H9 (cell line): ENCODE data around the gene RAB39B. TPM values are rescaled to one million over a fixed set of nuclear protein-coding genes. Genes with fewer than 3 reads are reported as not detected.

Experiments
- DNase-seq: peaks from one replicate; pipeline ENCODE4 v3.0.0-alpha.2; 2017
- H2AFZ ChIP-seq: one replicate; pipeline ENCODE4 v1.6.1; 2013; ENCODE audit warnings: mild to moderate bottlenecking, low read length, control low read depth, moderate library complexity
- H2AK5ac ChIP-seq: 2 replicates; pipeline ENCODE4 v1.6.1; 2013; ENCODE audit warnings: low read length, control low read depth, mixed read lengths; ENCODE audit not compliant: insufficient read length
- H2BK120ac ChIP-seq: one replicate; pipeline ENCODE4 v1.6.1; 2013; ENCODE audit warnings: low read depth, mild to moderate bottlenecking, low read length, control low read depth, inconsistent platforms; ENCODE audit not compliant: poor library complexity, severe bottlenecking
- H2BK12ac ChIP-seq: 2 replicates; pipeline ENCODE4 v1.6.1; 2013; ENCODE audit warnings: low read length, control low read depth, mixed read lengths, low read depth; ENCODE audit not compliant: insufficient read length
- H2BK15ac ChIP-seq: 2 replicates; pipeline ENCODE4 v1.6.1; 2013; ENCODE audit warnings: low read depth, low read length, control low read depth
- H2BK20ac ChIP-seq: one replicate; pipeline ENCODE4 v1.6.1; 2013; ENCODE audit warnings: low read depth, mild to moderate bottlenecking, low read length, control low read depth, inconsistent platforms; ENCODE audit not compliant: poor library complexity, severe bottlenecking
- H2BK5ac ChIP-seq: 2 replicates; pipeline ENCODE4 v1.6.1; 2013; ENCODE audit warnings: low read length, control low read depth, mixed read lengths; ENCODE audit not compliant: insufficient read length
- H3K14ac ChIP-seq: 2 replicates; pipeline ENCODE4 v1.6.1; 2013; ENCODE audit warnings: low read length, control low read depth; ENCODE audit not compliant: insufficient read depth
- H3K18ac ChIP-seq: 2 replicates; pipeline ENCODE4 v1.6.1; 2013; ENCODE audit warnings: low read depth, mild to moderate bottlenecking, mixed read lengths, low read length, control low read depth; ENCODE audit not compliant: insufficient read length
- H3K23ac ChIP-seq: 2 replicates; pipeline ENCODE4 v1.6.1; 2013; ENCODE audit warnings: low read length, control low read depth, mixed read lengths, low read depth; ENCODE audit not compliant: insufficient read length
- H3K23me2 ChIP-seq: 2 replicates; pipeline ENCODE4 v1.6.1; 2013; ENCODE audit warnings: low read depth, mild to moderate bottlenecking, mixed read lengths, low read length, control low read depth; ENCODE audit not compliant: insufficient read length, poor library complexity, severe bottlenecking
- H3K27ac ChIP-seq: 2 replicates; pipeline ENCODE4 v1.5.1; 2013; ENCODE audit warnings: low read length, control low read depth, mixed read lengths, low read depth; ENCODE audit not compliant: insufficient read length
- H3K27me3 ChIP-seq: 2 replicates; pipeline ENCODE4 v1.6.1; 2013; ENCODE audit warnings: low read length, control low read depth, inconsistent platforms; ENCODE audit not compliant: insufficient read depth
- H3K4ac ChIP-seq: 2 replicates; pipeline ENCODE4 v1.6.1; 2013; ENCODE audit warnings: low read depth, mild to moderate bottlenecking, control low read depth, inconsistent platforms, low read length, moderate library complexity
- H3K4me1 ChIP-seq: 2 replicates; pipeline ENCODE4 v1.6.1; 2013; ENCODE audit warnings: low read length, control low read depth, inconsistent platforms; ENCODE audit not compliant: insufficient read depth
- H3K4me2 ChIP-seq: 2 replicates; pipeline ENCODE4 v1.6.1; 2013; ENCODE audit warnings: low read length, control low read depth, mixed read lengths; ENCODE audit not compliant: insufficient read length, insufficient read depth
- H3K56ac ChIP-seq: 2 replicates; pipeline ENCODE4 v1.6.1; 2013; ENCODE audit warnings: low read depth, mild to moderate bottlenecking, mixed read lengths, low read length, control low read depth; ENCODE audit not compliant: insufficient read length
- H3K79me1 ChIP-seq: 2 replicates; pipeline ENCODE4 v1.6.1; 2013; ENCODE audit warnings: low read depth, mild to moderate bottlenecking, moderate library complexity, low read length, control low read depth, inconsistent platforms; ENCODE audit not compliant: insufficient read depth, poor library complexity, severe bottlenecking
- H3K79me2 ChIP-seq: 2 replicates; pipeline ENCODE4 v1.6.1; 2013; ENCODE audit warnings: low read length, control low read depth, inconsistent platforms; ENCODE audit not compliant: insufficient read depth
- H3K9ac ChIP-seq: 2 replicates; pipeline ENCODE4 v1.6.1; 2013; ENCODE audit warnings: low read length, control low read depth, mixed read lengths; ENCODE audit not compliant: insufficient read length; ENCODE audit errors: extremely low read depth
- H3K9me3 ChIP-seq: one replicate; pipeline ENCODE4 v1.6.1; 2013; ENCODE audit warnings: low read depth, low read length, inconsistent platforms; ENCODE audit not compliant: control insufficient read depth
- H3T11ph ChIP-seq: one replicate; pipeline ENCODE4 v1.6.1; 2013; ENCODE audit warnings: mild to moderate bottlenecking, low read length, control low read depth, inconsistent platforms
- H4K20me1 ChIP-seq: one replicate; pipeline ENCODE4 v1.6.1; 2013; ENCODE audit not compliant: control insufficient read depth, insufficient read length, insufficient read depth
- H4K5ac ChIP-seq: 2 replicates; pipeline ENCODE4 v1.6.1; 2013; ENCODE audit warnings: low read depth, mild to moderate bottlenecking, mixed read lengths, low read length, control low read depth; ENCODE audit not compliant: insufficient read length
- H4K8ac ChIP-seq: replicated peaks from 2 replicates; pipeline ENCODE4 v1.6.1; 2013; ENCODE audit warnings: low read length, control low read depth, mixed read lengths, low read depth; ENCODE audit not compliant: insufficient read length
- H4K91ac ChIP-seq: 2 replicates; pipeline ENCODE4 v1.6.1; 2013; ENCODE audit warnings: low read depth, mild to moderate bottlenecking, moderate library complexity, mixed read lengths, low read length, control low read depth; ENCODE audit not compliant: insufficient read length
- H3K27ac Mint-ChIP-seq, 3 experiments: 2 replicates in 2 of 3; 3 replicates in 1 of 3; pipeline ENCODE4 v1.8.0; 2020 to 2021; ENCODE audit warnings: mixed read lengths in 3 of 3, mild to moderate bottlenecking in 1 of 3, moderate library complexity in 1 of 3
- H3K27me3 Mint-ChIP-seq: 2 replicates; pipeline ENCODE4 v1.8.0; 2021; ENCODE audit warnings: low read depth, mild to moderate bottlenecking, moderate library complexity, mixed read lengths
- H3K36me3 Mint-ChIP-seq, 3 experiments: 2 replicates in 2 of 3; 3 replicates in 1 of 3; pipeline ENCODE4 v1.8.0; 2020 to 2021; ENCODE audit warnings: low read depth in 3 of 3, mixed read lengths in 3 of 3; ENCODE audit not compliant: insufficient read depth in 1 of 3
- H3K4me1 Mint-ChIP-seq, 2 experiments: 2 replicates each; pipeline ENCODE4 v1.8.0; 2020; ENCODE audit warnings: mixed read lengths in 2 of 2
- H3K4me3 Mint-ChIP-seq, 2 experiments: 2 replicates in 1 of 2; 3 replicates in 1 of 2; pipeline ENCODE4 v1.8.0; 2020 to 2021; ENCODE audit warnings: mild to moderate bottlenecking in 2 of 2, mixed read lengths in 2 of 2, moderate library complexity in 1 of 2
- H3K9me3 Mint-ChIP-seq, 2 experiments: 2 replicates in 1 of 2; 3 replicates in 1 of 2; pipeline ENCODE4 v1.8.0; 2020; ENCODE audit warnings: mild to moderate bottlenecking in 2 of 2, mixed read lengths in 2 of 2, moderate library complexity in 1 of 2
- WGBS: extraction: QIAGEN DNeasy Blood & Tissue Kit; methylation state at CpG from one replicate; pipeline ENCODE4 v1.1.7; 2013; ENCODE audit warnings: missing lambda C conversion rate, low lambda C conversion rate, mixed read lengths; ENCODE audit not compliant: insufficient read length; ENCODE audit errors: extremely low coverage; 5-methylcytosine and 5-hydroxymethylcytosine counted together
- total RNA-seq: library from RNA; stranded (reverse); gene quantifications from 2 replicates; pipeline ENCODE4 v1.2.1, GENCODE V29; 2021
- TF ChIP-seq, protein P1 (sequence below): fragments of 200-600 bp; sonication (generic); conservative IDR thresholded peaks from 3 replicates; pipeline ENCODE4 v1.8.0; 2021; ENCODE audit warnings: antibody characterized with exemption, mild to moderate bottlenecking

The RAB39B gene
- total RNA-seq, 1 experiment from 2014 or later: 7.2 TPM

DNA sequence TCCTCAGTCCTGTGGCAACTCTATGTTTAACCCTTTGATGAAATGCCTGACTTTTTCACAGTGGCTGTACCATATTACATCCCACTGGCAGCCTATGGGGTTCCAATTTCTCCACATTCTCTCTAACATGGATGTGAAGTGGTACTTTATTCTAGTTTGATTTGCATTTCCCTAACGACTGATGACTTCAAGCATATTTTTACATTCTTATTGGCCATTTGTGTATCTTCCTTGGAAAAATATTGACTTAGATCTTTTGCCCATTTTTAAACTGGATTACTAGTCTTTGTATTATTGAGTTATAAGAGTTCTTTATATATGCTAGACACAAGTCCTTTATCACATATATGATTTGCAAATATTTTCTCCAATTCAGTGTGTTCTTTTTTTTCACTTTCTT is 2.1 kb upstream of the RAB39B start:
- Histone ChIP-seq H3K18ac (no peak overlapping the region), H3K79me1 (no peaks in the 10 kb centered on the region), H3K4ac (no peak overlapping the region), H2BK5ac (no peak overlapping the region), H3K9ac (no peak overlapping the region), H4K91ac (no peak overlapping the region), H3K79me2 (no peaks in the 10 kb centered on the region), H2BK120ac (no peak overlapping the region), H3K4me1 (no peaks in the 10 kb centered on the region), H3K4me2 (no peak overlapping the region), H2AK5ac (no peak overlapping the region), H2BK12ac (no peak overlapping the region), H3K27ac (no peak overlapping the region), H3K14ac (no peak overlapping the region), H3T11ph (no peak overlapping the region), H4K20me1 (no peaks in the 10 kb centered on the region), H3K56ac (no peak overlapping the region), H3K23me2 (no peaks in the 10 kb centered on the region), H2BK15ac (no peak overlapping the region), H4K8ac (no peak overlapping the region), H3K9me3 (peaks cover 5% of the 10 kb centered on the region), H4K5ac (no peak overlapping the region), H2BK20ac (no peak overlapping the region), H3K23ac (no peak overlapping the region), H3K27me3 (no peaks in the 10 kb centered on the region), H2AFZ (no peak overlapping the region)
- Mint-ChIP-seq H3K27ac (no peak overlapping the region), H3K27me3 (peaks cover 2% of the 10 kb centered on the region), H3K36me3 (peaks cover 0 to 3% (median 0%) of the 10 kb centered on the region in 3 experiments; a peak in 3 of 7 replicates), H3K4me1 (peaks cover 4 to 6% of the 10 kb centered on the region in 2 experiments; a peak in 2 of 4 replicates), H3K4me3 (no peak overlapping the region), H3K9me3 (peaks cover 53 to 62% of the 10 kb centered on the region in 2 experiments)
- no peak for DNase-seq
- TF ChIP-seq, protein P1, sequence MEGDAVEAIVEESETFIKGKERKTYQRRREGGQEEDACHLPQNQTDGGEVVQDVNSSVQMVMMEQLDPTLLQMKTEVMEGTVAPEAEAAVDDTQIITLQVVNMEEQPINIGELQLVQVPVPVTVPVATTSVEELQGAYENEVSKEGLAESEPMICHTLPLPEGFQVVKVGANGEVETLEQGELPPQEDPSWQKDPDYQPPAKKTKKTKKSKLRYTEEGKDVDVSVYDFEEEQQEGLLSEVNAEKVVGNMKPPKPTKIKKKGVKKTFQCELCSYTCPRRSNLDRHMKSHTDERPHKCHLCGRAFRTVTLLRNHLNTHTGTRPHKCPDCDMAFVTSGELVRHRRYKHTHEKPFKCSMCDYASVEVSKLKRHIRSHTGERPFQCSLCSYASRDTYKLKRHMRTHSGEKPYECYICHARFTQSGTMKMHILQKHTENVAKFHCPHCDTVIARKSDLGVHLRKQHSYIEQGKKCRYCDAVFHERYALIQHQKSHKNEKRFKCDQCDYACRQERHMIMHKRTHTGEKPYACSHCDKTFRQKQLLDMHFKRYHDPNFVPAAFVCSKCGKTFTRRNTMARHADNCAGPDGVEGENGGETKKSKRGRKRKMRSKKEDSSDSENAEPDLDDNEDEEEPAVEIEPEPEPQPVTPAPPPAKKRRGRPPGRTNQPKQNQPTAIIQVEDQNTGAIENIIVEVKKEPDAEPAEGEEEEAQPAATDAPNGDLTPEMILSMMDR: no peak
- no CpG with 5 or more reads among the region's 1 CpG for WGBS
